Measurements from ENCODE around the gene PCNX2. TPM values are rescaled to one million over a fixed set of nuclear protein-coding genes. Genes with fewer than 3 reads are reported as not detected.
A peak's percentile ranks its signal among the peaks of the same experiment; 100 is the strongest.
"Not testable (repeated sequence)": the region's sequence is repeated elsewhere in the genome, so short reads cannot be mapped to it uniquely, and the experiment has no call there.

PCNX2 gene
- total RNA-seq, 1 donor from 2014 or later, result 18.4 TPM

DNA sequence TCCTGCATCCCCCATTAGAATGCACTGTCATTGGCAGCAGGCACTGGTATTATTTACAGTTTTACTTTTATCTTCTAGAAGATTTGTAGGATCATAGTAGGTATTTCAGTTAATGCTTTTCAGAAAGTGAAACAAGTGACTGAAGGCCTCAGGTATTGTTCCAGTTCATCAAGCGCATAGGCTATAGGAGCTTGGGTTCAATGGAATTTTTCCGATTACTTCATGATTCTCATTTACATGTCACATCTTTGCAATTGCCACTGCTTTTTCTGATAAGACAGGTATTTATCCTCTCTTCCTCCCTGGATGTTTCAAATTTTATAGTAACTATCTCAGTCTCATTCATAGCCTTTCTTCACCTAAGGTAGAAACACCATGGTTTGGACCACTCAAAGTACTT lies 183.8 kb downstream of the PCNX2 start:
- DNase-seq (ENCODE audit: extremely low spot score, unreplicated experiment), result no peak
- Mint-ChIP-seq H3K27me3 (no peaks in the 10 kb centered on the region), H3K27ac (peak overlapping the region; percentile 97), H3K9me3 (no peaks in the 10 kb centered on the region), H3K36me3 (peaks cover 16% of the 10 kb centered on the region), H3K4me1 (ENCODE audit: unreplicated experiment) (peaks cover 37% of the 10 kb centered on the region), H3K4me3 (no peak overlapping the region)
- TF ChIP-seq, protein P1, sequence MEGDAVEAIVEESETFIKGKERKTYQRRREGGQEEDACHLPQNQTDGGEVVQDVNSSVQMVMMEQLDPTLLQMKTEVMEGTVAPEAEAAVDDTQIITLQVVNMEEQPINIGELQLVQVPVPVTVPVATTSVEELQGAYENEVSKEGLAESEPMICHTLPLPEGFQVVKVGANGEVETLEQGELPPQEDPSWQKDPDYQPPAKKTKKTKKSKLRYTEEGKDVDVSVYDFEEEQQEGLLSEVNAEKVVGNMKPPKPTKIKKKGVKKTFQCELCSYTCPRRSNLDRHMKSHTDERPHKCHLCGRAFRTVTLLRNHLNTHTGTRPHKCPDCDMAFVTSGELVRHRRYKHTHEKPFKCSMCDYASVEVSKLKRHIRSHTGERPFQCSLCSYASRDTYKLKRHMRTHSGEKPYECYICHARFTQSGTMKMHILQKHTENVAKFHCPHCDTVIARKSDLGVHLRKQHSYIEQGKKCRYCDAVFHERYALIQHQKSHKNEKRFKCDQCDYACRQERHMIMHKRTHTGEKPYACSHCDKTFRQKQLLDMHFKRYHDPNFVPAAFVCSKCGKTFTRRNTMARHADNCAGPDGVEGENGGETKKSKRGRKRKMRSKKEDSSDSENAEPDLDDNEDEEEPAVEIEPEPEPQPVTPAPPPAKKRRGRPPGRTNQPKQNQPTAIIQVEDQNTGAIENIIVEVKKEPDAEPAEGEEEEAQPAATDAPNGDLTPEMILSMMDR (conservative IDR thresholded peaks at IDR 0.05), result no peak

DNA sequence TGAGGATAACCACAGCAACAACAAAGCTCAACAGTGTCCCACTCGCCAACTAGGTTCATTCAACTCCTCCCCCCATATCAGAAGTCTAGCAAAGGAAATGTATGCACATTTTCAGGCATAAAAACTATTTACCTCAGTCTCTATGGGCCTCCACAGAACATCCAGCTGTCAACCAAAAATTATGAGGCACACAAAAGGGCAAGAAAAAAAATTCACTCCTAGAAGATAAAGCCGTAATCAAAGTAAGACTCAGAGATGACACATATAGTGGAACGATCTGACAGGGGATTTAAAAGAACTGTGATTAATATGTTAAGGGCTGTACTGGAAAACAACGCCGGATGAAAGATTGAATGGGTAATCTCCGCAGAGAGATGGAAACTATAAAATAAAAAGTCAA lies 186.4 kb downstream of the PCNX2 start:
- no peaks in the 10 kb centered on the region for H3K27me3 Mint-ChIP-seq
- TF ChIP-seq, protein P1 (conservative IDR thresholded peaks at IDR 0.05), result no peak
- DNase-seq (ENCODE audit: extremely low spot score, unreplicated experiment), result no peak
- H3K9me3 Mint-ChIP-seq, result no peaks in the 10 kb centered on the region
- no peak overlapping the region for H3K4me3 Mint-ChIP-seq
- H3K36me3 Mint-ChIP-seq, result peaks cover 21% of the 10 kb centered on the region
- no peak overlapping the region for H3K27ac Mint-ChIP-seq
- H3K4me1 Mint-ChIP-seq (ENCODE audit: unreplicated experiment), result peaks cover 36% of the 10 kb centered on the region

DNA sequence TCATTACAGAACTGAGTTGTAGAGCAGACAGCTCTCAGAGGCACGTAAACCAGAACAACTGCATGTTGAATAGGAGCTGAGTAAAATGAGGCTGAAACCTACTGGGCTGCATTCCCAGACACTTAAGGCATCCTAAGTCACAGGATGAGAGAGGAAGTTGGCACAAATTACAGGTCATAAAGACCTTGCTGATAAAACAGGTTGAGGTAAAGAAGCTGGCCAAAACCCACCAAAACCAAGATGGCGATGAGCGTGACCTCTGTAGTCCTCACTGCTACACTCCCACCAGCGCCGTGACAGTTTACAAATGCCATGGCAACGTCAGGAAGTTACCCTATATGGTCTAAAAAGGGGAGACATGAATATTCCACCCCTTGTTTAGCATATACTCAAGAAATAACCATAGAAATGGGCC lies 187.8 kb downstream of the PCNX2 start:
- not testable (repeated sequence) for H3K27me3 Mint-ChIP-seq; H3K9me3 Mint-ChIP-seq; H3K4me3 Mint-ChIP-seq; DNase-seq (ENCODE audit: extremely low spot score, unreplicated experiment)
- Mint-ChIP-seq H3K4me1 (ENCODE audit: unreplicated experiment) (peaks cover 22% of the 10 kb centered on the region), H3K36me3 (peaks cover 21% of the 10 kb centered on the region), H3K27ac (peak overlapping the region; percentile 35)

DNA sequence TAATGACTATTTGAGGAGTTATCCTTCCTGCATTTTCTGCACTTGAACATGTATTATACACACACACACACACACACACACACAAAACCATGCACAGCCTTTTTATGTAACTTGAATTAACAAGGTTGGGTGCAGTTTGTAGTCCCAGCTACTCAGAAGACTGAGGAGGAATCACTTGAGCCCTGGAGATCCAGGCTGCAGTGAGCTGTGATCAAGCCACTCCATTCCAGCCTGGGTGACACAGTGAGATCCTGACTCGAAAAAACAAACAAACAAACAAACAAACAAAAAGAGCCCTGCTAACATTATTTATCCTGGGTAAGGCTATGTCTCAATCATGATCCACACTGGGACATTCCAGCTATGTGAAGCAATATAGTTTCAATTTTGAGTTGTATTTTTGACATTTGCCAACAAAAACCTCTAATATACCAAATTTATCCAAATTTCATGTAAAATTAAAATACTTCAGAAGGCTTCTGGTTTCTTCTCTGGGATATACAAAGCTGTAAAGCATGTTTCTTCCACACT lies 188.3 kb downstream of the PCNX2 start:
- H3K36me3 Mint-ChIP-seq, result peaks cover 21% of the 10 kb centered on the region

DNA sequence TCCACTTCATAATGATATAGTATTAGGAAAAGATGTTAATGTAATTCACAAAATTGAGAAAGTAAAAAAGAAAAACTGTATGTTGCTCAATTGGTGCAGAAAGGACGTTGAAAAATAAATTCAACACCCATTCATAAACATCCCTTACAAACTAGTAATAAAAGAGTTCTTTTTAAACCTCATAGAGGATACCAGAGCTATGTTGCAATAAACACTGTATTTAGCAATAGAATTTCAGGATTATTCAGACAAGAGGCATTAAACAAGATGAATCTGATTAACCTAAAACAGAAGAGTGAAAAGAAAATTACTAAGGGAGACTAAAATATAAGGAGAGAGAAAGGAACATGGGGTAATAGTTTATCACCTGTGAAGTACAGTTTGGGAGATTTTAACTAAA lies 190.3 kb downstream of the PCNX2 start:
- peaks cover 16% of the 10 kb centered on the region for H3K36me3 Mint-ChIP-seq
- H3K27me3 Mint-ChIP-seq, result no peaks in the 10 kb centered on the region
- H3K4me3 Mint-ChIP-seq, result no peak overlapping the region
- H3K27ac Mint-ChIP-seq, result no peak overlapping the region
- H3K4me1 Mint-ChIP-seq (ENCODE audit: unreplicated experiment), result peaks cover 13% of the 10 kb centered on the region
- no peaks in the 10 kb centered on the region for H3K9me3 Mint-ChIP-seq
- TF ChIP-seq, protein P1 (conservative IDR thresholded peaks at IDR 0.05), result no peak
- DNase-seq (ENCODE audit: extremely low spot score, unreplicated experiment), result no peak

More for the DNA sequence above, 188.3 kb downstream of the PCNX2 start:
- H3K27me3 Mint-ChIP-seq, result no peaks in the 10 kb centered on the region
- no peak overlapping the region for H3K4me3 Mint-ChIP-seq
- DNase-seq (ENCODE audit: extremely low spot score, unreplicated experiment), result no peak
- TF ChIP-seq, protein P1 (conservative IDR thresholded peaks at IDR 0.05), result no peak
- H3K9me3 Mint-ChIP-seq, result no peaks in the 10 kb centered on the region
- H3K4me1 Mint-ChIP-seq (ENCODE audit: unreplicated experiment), result peaks cover 17% of the 10 kb centered on the region
- peak overlapping the region; percentile 35 for H3K27ac Mint-ChIP-seq

DNA sequence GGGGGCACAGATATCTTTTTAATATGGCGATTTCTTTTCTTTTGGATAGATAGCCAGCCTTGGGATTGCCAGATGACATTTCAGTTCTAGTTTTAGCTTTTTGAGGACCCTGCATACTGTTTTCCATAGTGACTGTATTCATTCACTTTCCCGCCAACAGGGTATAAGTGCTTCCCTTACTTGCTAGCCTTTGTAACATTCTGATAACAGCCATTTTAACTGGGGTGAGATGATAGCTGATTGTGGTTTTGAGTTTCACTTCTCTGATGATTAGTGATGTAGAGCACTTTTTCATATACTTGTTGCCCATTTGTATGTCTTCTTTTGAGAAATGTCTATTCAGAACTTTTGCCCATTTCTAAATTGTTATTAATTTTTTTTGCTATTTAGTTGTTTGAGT lies 193.2 kb downstream of the PCNX2 start:
- peaks cover 19% of the 10 kb centered on the region for H3K4me1 Mint-ChIP-seq (ENCODE audit: unreplicated experiment)
- H3K9me3 Mint-ChIP-seq, result no peaks in the 10 kb centered on the region

More for the DNA sequence above, 193.2 kb downstream of the PCNX2 start:
- no peak for DNase-seq (ENCODE audit: extremely low spot score, unreplicated experiment)
- Mint-ChIP-seq H3K27me3 (no peaks in the 10 kb centered on the region), H3K27ac (no peak overlapping the region), H3K36me3 (peaks cover 4% of the 10 kb centered on the region), H3K4me3 (no peak overlapping the region)
- TF ChIP-seq, protein P1 (conservative IDR thresholded peaks at IDR 0.05), result no peak

All from type B pancreatic cell (in vitro differentiated cells).